ENCODE measurements around the gene SMLR1.

Gene SMLR1

GRCh38 chr6:130849594-130849993, 22.4 kb downstream of the SMLR1 start:
- DNase-seq (ENCODE audit: low read depth in 3 of 3): no peak

DNA sequence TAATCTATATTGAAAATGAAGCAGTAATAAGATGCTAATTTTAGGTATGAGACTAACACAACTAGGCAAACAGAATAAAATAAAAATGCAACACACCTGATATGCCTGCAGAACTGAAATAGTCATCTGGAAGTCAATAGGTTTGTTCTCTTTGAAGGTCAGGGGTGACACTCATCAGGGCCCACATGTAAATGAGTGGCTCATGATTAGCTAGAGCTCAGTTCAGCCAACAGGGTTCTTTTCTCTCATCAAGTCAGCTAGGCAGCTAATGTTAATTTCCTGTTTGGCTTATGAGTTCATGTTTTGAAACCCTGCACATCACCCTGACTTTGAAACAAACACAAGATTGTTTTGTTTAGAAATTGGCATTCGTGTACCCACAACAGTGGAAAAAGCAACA, 23.8 kb downstream of the SMLR1 start:
- no peak for DNase-seq (ENCODE audit: low read depth in 3 of 3)

DNA sequence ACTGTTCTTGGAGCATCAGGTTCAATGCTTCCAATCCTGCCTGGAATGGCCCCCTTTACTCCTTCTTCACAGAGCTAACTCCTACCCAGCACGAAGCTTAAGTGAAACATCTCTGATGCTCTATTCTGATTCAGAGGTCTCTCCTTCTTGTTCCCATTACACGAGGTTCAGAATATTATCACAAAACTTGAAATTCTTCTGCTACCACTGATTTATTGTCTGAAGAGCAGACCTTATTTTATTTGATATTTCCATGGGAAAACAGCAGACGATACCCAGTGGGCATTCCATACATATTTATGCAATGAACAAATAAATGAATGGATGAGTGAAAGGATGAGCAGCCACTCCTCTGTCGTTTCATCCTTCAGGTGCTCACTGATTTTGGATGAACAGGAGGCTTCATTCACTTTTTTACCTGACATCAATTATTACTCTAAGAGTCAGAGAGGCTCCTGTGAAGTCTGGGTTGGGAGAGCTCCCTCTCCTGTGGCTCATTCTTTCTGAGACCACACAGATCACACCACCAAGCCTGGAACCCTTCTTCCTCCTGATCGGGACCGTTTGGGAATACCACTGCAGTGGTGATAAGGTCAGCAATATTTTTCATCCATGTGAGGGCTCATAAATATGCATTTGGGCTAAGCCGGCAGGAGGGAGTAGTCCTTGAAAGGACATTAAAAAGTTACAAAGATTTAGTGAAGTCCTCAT, 25.8 kb downstream of the SMLR1 start:
- no peak for DNase-seq (ENCODE audit: low read depth in 3 of 3)

GRCh38 chr6:130853555-130854183, 26.5 kb downstream of the SMLR1 start:
- no peak for DNase-seq (ENCODE audit: low read depth in 3 of 3)

- no peak for DNase-seq (ENCODE audit: low read depth in 3 of 3)
These were observed 30.8 kb downstream of the SMLR1 start for GRCh38 chr6:130858054-130858453.

- DNase-seq (ENCODE audit: low read depth in 3 of 3): no peak
These were observed 31.4 kb downstream of the SMLR1 start for GRCh38 chr6:130858498-130859160.

DNA sequence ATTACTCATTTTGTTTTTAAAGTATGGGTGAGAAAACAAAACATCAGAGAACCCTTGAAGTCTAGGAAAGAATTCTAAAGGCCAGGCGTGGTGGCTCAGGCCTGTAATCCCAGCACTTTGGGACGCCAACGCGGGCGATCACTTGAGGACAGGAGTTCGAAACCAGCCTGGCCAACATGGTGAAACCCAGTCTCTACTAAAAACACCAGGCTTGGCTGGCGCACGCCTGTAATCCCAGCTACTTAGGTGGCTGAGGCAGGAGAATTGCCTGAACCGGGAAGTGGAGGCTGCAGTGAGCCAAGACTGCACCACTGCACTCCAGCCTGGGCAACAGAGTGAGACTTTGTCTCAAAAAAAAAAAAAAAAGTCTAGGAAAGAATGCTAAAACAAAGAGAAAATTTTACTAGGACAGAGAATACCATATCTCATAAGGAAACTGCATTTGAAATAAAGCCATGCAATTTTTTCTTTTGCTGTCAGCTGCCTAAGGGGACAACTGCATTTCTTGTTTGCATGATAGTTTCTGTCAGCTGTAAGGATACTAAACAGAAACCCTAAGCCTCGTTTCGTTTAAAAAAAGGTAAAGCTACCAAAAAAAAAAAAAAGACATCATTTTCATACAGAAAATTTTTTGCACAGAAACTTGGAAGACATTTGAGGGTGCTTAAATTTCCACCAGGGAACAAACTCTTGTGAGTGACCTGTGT, 32.1 kb downstream of the SMLR1 start:
- DNase-seq (ENCODE audit: low read depth in 3 of 3): no peak

- no peak for DNase-seq (ENCODE audit: low read depth in 3 of 3)
These were observed 35.2 kb downstream of the SMLR1 start for GRCh38 chr6:130862370-130862769.

DNA sequence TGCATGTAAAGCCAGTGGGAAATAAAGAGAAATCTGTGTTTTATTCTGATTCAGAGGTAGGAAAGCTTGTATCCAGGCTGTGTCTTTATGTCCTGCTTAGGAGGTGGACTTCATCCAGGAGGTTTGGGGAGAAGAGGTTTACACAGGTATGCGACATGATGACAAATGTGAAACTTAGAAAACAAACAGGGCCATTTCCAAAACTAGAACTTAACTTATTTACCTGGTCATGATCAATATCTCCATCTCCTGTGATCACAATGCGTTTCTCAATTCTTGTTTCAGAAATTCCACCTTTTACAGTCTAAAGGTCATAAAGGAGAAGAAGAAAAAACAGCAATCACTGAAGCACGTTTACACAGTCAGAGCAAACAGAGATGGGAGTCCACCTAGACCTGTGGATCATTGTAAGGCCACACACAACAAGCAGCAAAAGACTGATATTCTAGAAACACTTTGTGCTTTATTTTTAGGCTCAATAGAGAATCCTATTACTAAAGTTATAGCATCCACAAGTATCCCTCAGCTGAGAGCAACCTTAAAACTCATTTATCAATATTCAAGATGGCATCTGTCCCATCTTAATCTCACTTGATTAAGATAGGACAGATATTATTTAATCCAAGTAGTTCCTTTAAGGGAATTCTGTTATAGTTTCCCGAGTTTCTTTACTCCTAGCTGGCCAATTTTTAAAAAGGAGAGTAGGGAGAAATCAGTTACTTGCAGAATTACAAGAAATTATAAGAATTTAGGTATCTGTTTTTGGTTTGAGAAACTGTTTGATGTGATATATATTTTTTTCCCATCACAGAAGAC, 36.4 kb downstream of the SMLR1 start:
- DNase-seq (ENCODE audit: low read depth in 3 of 3): no peak

DNA sequence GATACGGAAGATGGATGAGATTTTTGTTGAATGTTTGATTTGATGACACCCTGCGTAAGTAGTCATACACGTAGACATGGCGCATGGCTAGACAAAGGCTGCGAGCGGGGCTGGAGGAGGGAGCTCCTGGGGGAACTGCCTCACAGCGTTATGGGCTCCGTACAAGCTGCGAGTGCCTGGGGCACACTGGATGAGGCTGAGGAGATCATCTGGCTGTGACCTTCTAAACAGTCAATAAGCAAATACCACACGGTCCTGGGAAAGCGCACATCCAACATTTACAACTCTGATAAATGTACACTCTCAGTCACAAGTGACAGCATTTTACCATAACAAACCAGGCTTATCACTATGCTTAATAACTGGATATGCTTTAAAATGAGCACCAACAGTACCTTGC, 37.1 kb downstream of the SMLR1 start:
- DNase-seq (ENCODE audit: low read depth in 3 of 3): no peak

- DNase-seq (ENCODE audit: low read depth in 3 of 3): no peak
These were observed 38.6 kb downstream of the SMLR1 start for GRCh38 chr6:130865793-130866192.

DNA sequence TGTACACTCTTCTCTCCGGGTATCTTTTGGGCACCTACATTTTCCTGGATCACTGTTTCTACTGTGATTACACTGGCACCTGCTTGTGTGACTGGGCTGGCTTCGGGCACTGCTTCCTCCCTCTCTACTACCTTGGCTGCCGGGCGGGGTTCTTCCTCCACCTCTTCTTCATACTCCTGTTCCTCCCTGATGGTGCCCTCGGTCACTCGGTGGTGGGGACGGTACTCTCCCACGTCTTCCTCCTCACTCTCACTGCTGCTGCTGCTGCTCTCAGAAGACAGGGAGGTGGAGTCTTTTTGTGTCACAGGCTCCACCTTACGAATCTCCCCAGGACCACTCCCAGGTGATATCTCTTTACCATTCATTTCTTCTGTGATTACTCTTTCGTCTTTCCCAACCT, 42.5 kb downstream of the SMLR1 start:
- no peak for DNase-seq (ENCODE audit: low read depth in 3 of 3)

GRCh38 chr6:130870179-130870880, 43.1 kb downstream of the SMLR1 start:
- no peak for DNase-seq (ENCODE audit: low read depth in 3 of 3)

DNA sequence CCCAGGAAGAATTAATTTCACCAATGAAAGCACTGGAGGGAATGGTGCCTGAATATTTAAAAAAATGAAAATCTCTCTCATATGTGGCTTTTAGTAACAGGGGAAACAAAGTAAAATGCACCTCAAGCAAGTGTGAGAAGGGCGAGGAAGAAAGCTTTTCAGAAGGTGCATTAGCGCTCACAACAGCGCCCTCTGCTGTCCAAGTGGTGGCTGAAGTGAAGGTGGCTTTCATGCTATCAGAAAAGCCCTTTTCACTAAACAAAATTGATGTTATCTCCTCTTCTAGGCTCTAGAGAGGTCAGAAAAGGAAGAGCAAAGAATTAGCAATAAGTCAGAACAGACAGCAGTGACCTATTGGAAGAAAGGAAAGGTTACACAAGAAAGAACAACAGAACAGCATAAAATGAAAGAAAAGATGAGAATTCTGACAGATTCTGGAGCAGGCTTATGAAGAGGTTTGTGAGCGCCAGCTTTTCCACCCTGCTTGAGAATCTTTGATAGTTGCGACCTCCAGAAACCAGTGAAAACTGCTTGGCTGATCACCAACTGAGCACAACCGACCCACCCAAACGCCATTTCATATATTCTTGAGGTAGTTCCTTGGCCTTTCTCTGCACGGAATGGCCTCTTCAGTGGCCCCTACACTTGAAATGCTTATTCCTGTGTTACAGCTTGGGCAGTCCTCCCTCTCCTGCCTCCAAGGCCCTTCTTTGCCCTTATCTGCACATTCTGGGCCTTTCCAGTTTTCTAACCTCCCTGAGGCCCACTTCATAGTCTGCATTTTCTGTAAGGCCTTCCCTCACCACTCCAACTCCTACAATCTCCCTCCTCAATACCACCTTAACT, 45.3 kb downstream of the SMLR1 start:
- DNase-seq (ENCODE audit: low read depth in 3 of 3): peak; percentile 29 to 68 (median 61)

GRCh38 chr6:130873746-130874145, 46.5 kb downstream of the SMLR1 start:
- DNase-seq (ENCODE audit: low read depth in 3 of 3): no peak

- no peak for DNase-seq (ENCODE audit: low read depth in 3 of 3)
These were observed 52.6 kb downstream of the SMLR1 start for GRCh38 chr6:130879826-130880225.

- DNase-seq (ENCODE audit: low read depth in 3 of 3): no peak
These were observed 55.2 kb downstream of the SMLR1 start for GRCh38 chr6:130882370-130882769.

- peak; percentile 22 to 50 (median 46) for DNase-seq (ENCODE audit: low read depth in 3 of 3)
These were observed 58.4 kb downstream of the SMLR1 start for GRCh38 chr6:130885392-130886192.

Data from stimulated activated CD4-positive, alpha-beta T cell treated with anti-CD3 and anti-CD28 coated beads, TNF-alpha, amount 100 ng/mL, for 48 hours (primary cell).